SH-SY5Y (cell line): Measurements from ENCODE around the gene NHLRC2.

Source experiments
- GATA2 ChIP-seq: IDR thresholded peaks from 2 replicates; pipeline ENCODE4 v1.6.1; 2011; ENCODE audit warnings: mild to moderate bottlenecking, low read depth, low read length
- GATA3 ChIP-seq: IDR thresholded peaks from 2 replicates; pipeline ENCODE4 v1.6.1; 2011; ENCODE audit warnings: low read depth, mild to moderate bottlenecking, low read length, moderate library complexity

- TF ChIP-seq GATA2 = no peak
- no peak for TF ChIP-seq GATA3
These were observed 514 bp downstream of the NHLRC2 start for GRCh38 chr10:113854761-113855588.
